Measurements from ENCODE around the gene TCP11.

Gene TCP11

GRCh38 chr6:35164868-35165267 is 23.7 kb upstream of the TCP11 start:
- TF ChIP-seq CTCF (IDR thresholded peaks at IDR 0.05; ENCODE audit: insufficient read depth, low read length, missing control alignments) = no peak
- ChIA-PET POLR2A (no interaction called here), CTCF (interaction anchor here (1.4 to 2.4 kb wide), 3 partner anchors 10 to 76 kb away, joined by 5 to 15 read pairs (median 5); no protein-coding TSS in a partner anchor)
- no peak for DNase-seq (ENCODE audit: low read depth, low spot score)
- no peak overlapping the region for H3K4me3 ChIP-seq (ENCODE audit: low read depth, low read length)

- CTCF ChIA-PET = interaction anchor here (0.9 to 1.6 kb wide), 2 partner anchors 9 to 41 kb away, joined by 3 to 5 read pairs; no protein-coding TSS in a partner anchor
- POLR2A ChIA-PET = no interaction called here
- H3K4me3 ChIP-seq (ENCODE audit: low read depth, low read length) = no peak overlapping the region
- DNase-seq (ENCODE audit: low read depth, low spot score) = no peak
- no peak for TF ChIP-seq CTCF (IDR thresholded peaks at IDR 0.05; ENCODE audit: insufficient read depth, low read length, missing control alignments)
Measured at GRCh38 chr6:35164277-35164676, 23.1 kb upstream of the TCP11 start.

GRCh38 chr6:35163836-35164235 is 22.7 kb upstream of the TCP11 start:
- POLR2A ChIA-PET = no interaction called here
- no peak for DNase-seq (ENCODE audit: low read depth, low spot score)
- H3K4me3 ChIP-seq (ENCODE audit: low read depth, low read length) = no peak overlapping the region
- CTCF ChIA-PET = interaction anchor here (0.9 to 2.6 kb wide), 3 partner anchors 9 to 42 kb away, joined by 3 to 14 read pairs (median 5); no protein-coding TSS in a partner anchor
- no peak for TF ChIP-seq CTCF (IDR thresholded peaks at IDR 0.05; ENCODE audit: insufficient read depth, low read length, missing control alignments)

GRCh38 chr6:35161776-35162607 is 20.9 kb upstream of the TCP11 start:
- CTCF ChIA-PET = interaction anchor here (0.6 to 4.1 kb wide), 10 partner anchors 10 to 79 kb away, joined by 3 to 20 read pairs (median 6); no protein-coding TSS in a partner anchor
- POLR2A ChIA-PET = no interaction called here
- TF ChIP-seq CTCF (IDR thresholded peaks at IDR 0.05; ENCODE audit: insufficient read depth, low read length, missing control alignments) = no peak
- DNase-seq (ENCODE audit: low read depth, low spot score) = no peak
- no peak overlapping the region for H3K4me3 ChIP-seq (ENCODE audit: low read depth, low read length)

- ChIA-PET CTCF (interaction anchor here (0.6 to 4.1 kb wide), 9 partner anchors 10 to 80 kb away, joined by 3 to 20 read pairs (median 7); no protein-coding TSS in a partner anchor), POLR2A (no interaction called here)
- DNase-seq (ENCODE audit: low read depth, low spot score) = no peak
- no peak for TF ChIP-seq CTCF (IDR thresholded peaks at IDR 0.05; ENCODE audit: insufficient read depth, low read length, missing control alignments)
- no peak overlapping the region for H3K4me3 ChIP-seq (ENCODE audit: low read depth, low read length)
Measured at GRCh38 chr6:35161266-35161665, 20.1 kb upstream of the TCP11 start.

GRCh38 chr6:35160642-35161041 is 19.5 kb upstream of the TCP11 start:
- ChIA-PET POLR2A (no interaction called here), CTCF (interaction anchor here (1.2 to 4.1 kb wide), 7 partner anchors 11 to 80 kb away, joined by 3 to 20 read pairs (median 7); no protein-coding TSS in a partner anchor)
- no peak overlapping the region for H3K4me3 ChIP-seq (ENCODE audit: low read depth, low read length)
- no peak for TF ChIP-seq CTCF (IDR thresholded peaks at IDR 0.05; ENCODE audit: insufficient read depth, low read length, missing control alignments)
- DNase-seq (ENCODE audit: low read depth, low spot score) = no peak

All from AG04449 (cell line).